Rectal smooth muscle tissue (tissue), 1 donor: ENCODE data around the gene CCDC152.
"Not testable (repeated sequence)": the region's sequence is repeated elsewhere in the genome, so short reads cannot be mapped to it uniquely, and the experiment has no call there.

Experiments used
- H3K27ac ChIP-seq: one replicate; pipeline ENCODE4 v1.7.0; 2013; ENCODE audit warnings: low read depth, low read length, inconsistent platforms
- H3K27me3 ChIP-seq: one replicate; pipeline ENCODE4 v1.7.0; 2013; ENCODE audit warnings: low read length; ENCODE audit not compliant: control insufficient read depth, insufficient read depth
- H3K36me3 ChIP-seq: one replicate; pipeline ENCODE4 v1.7.0; 2013; ENCODE audit warnings: low read length; ENCODE audit not compliant: control insufficient read depth, insufficient read depth
- H3K4me1 ChIP-seq: one replicate; pipeline ENCODE4 v1.7.0; 2013; ENCODE audit warnings: low read length; ENCODE audit not compliant: control insufficient read depth, insufficient read depth
- H3K4me3 ChIP-seq: one replicate; pipeline ENCODE4 v1.7.0; 2013; ENCODE audit warnings: low read length
- H3K9ac ChIP-seq: one replicate; pipeline ENCODE4 v1.7.0; 2013; ENCODE audit warnings: low read length

The CCDC152 gene

GRCh38 chr5:42807722-42808447 lies 51.3 kb downstream of the CCDC152 start:
- no peaks in the 10 kb centered on the region for H3K36me3 ChIP-seq
- H3K4me1 ChIP-seq: peaks cover 3% of the 10 kb centered on the region
- H3K27me3 ChIP-seq: no peaks in the 10 kb centered on the region
- H3K27ac ChIP-seq: no peak overlapping the region
- peak overlapping the region; percentile 25 for H3K4me3 ChIP-seq
- H3K9ac ChIP-seq: no peak overlapping the region

- Histone ChIP-seq H3K36me3 (no peaks in the 10 kb centered on the region), H3K27ac (no peak overlapping the region), H3K4me3 (peak overlapping the region; percentile 19), H3K4me1 (peaks cover 3% of the 10 kb centered on the region), H3K27me3 (no peaks in the 10 kb centered on the region), H3K9ac (no peak overlapping the region)
These were observed 52.4 kb downstream of the CCDC152 start for GRCh38 chr5:42808888-42809611.

DNA sequence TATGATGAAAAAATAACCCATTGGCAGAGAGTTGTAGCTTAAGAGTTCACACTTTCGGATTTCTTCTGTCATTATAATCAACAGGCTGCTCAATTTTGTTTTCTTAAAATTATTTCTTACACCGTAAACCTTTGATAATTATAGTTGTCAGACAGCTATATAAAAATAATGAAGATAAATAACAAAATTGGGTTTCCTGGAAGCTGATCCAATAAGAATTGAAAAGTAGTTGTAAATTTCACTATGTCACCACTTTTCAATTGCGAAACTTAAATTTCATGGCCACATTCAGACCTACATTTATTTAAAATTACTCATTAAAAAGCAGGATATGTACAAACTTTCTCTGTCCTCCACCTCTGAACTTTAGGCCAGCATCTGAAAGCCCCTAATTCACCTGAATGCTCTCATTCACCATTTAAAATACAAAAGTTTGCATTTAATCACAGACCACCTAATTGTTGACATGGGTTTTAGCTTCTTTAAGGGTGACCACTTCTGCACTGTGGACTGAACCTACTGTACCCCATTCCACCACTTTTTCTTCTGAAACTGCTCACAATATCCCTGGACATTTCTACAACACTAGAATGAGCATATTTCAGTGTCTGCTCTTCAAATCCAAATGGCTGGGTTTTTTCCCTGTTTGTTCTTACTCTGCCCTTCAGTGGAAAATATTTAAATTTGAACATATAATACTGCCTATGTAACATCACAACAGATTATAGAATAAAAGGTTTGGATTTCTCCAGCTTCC lies 54.4 kb downstream of the CCDC152 start:
- H3K27me3 ChIP-seq: no peaks in the 10 kb centered on the region
- H3K27ac ChIP-seq: peak overlapping the region; percentile 67
- H3K9ac ChIP-seq: peak overlapping the region; percentile 17
- H3K4me3 ChIP-seq: peak overlapping the region; percentile 73
- H3K36me3 ChIP-seq: no peaks in the 10 kb centered on the region
- peaks cover 3% of the 10 kb centered on the region for H3K4me1 ChIP-seq

- H3K27ac ChIP-seq: peak within 1 kb of the TSS; percentile 67
- H3K4me1 ChIP-seq: peaks cover 3% of the 10 kb centered on the region
- H3K36me3 ChIP-seq: no peaks in the 10 kb centered on the region
These were observed 55.2 kb downstream of the CCDC152 start, which contains the start of gene SELENOP for GRCh38 chr5:42811591-42812446. Gene SELENOP (minus strand): TSS chr5:42811892. CDS start chr5:42808353, 3,539 bp downstream.

GRCh38 chr5:42812620-42813019 lies 56.0 kb downstream of the CCDC152 start:
- Histone ChIP-seq H3K9ac (no peak overlapping the region), H3K27me3 (no peaks in the 10 kb centered on the region), H3K27ac (no peak overlapping the region), H3K36me3 (no peaks in the 10 kb centered on the region), H3K4me3 (no peak overlapping the region), H3K4me1 (peaks cover 3% of the 10 kb centered on the region)

More at GRCh38 chr5:42811591-42812446, 55.2 kb downstream of the CCDC152 start, which contains the start of gene SELENOP:
- Histone ChIP-seq H3K27me3 (no peaks in the 10 kb centered on the region), H3K4me3 (peak within 1 kb of the TSS; percentile 73), H3K9ac (peak within 1 kb of the TSS; percentile 17)

GRCh38 chr5:42813533-42813932 lies 56.9 kb downstream of the CCDC152 start:
- Histone ChIP-seq H3K27ac (no peak overlapping the region), H3K27me3 (no peaks in the 10 kb centered on the region), H3K4me1 (peaks cover 3% of the 10 kb centered on the region), H3K9ac (no peak overlapping the region), H3K36me3 (no peaks in the 10 kb centered on the region), H3K4me3 (no peak overlapping the region)

- H3K27me3 ChIP-seq, H3K4me3 ChIP-seq: not testable (repeated sequence)
These were observed 59.9 kb downstream of the CCDC152 start for GRCh38 chr5:42816546-42816945.

DNA sequence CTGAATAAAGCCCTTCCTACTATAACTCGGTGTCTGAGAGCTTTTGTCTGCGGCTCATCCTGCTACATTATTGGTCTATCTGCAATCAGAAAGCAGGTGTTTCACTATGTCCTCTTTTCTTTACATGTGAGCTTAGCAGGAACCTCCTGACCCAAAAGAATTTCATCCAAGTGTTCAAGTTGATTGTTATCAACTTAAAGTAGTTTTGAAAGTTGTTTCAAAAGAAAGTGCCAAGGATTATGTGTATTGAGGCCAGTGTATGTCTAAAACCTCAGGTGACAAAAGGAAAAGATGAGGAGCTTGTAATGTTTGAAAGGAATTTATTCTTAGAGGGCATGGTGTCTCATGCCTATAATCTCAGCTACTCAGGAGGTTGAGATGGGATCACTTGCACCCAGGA lies 63.1 kb downstream of the CCDC152 start:
- Histone ChIP-seq H3K36me3 (no peaks in the 10 kb centered on the region), H3K27me3 (no peaks in the 10 kb centered on the region), H3K27ac (no peak overlapping the region), H3K4me1 (no peaks in the 10 kb centered on the region), H3K9ac (no peak overlapping the region), H3K4me3 (no peak overlapping the region)

More at GRCh38 chr5:42816546-42816945, 59.9 kb downstream of the CCDC152 start:
- not testable (repeated sequence) for H3K36me3 ChIP-seq, H3K4me1 ChIP-seq, H3K27ac ChIP-seq, H3K9ac ChIP-seq

- Histone ChIP-seq H3K4me3 (no peak overlapping the region), H3K9ac (no peak overlapping the region), H3K27ac (no peak overlapping the region), H3K4me1 (no peaks in the 10 kb centered on the region), H3K27me3 (no peaks in the 10 kb centered on the region), H3K36me3 (no peaks in the 10 kb centered on the region)
These were observed 65.9 kb downstream of the CCDC152 start for GRCh38 chr5:42822548-42822947.

- Histone ChIP-seq H3K9ac (no peak overlapping the region), H3K4me3 (no peak overlapping the region), H3K4me1 (no peaks in the 10 kb centered on the region), H3K36me3 (no peaks in the 10 kb centered on the region), H3K27ac (no peak overlapping the region), H3K27me3 (no peaks in the 10 kb centered on the region)
These were observed 67.8 kb downstream of the CCDC152 start for GRCh38 chr5:42824347-42824976.

DNA sequence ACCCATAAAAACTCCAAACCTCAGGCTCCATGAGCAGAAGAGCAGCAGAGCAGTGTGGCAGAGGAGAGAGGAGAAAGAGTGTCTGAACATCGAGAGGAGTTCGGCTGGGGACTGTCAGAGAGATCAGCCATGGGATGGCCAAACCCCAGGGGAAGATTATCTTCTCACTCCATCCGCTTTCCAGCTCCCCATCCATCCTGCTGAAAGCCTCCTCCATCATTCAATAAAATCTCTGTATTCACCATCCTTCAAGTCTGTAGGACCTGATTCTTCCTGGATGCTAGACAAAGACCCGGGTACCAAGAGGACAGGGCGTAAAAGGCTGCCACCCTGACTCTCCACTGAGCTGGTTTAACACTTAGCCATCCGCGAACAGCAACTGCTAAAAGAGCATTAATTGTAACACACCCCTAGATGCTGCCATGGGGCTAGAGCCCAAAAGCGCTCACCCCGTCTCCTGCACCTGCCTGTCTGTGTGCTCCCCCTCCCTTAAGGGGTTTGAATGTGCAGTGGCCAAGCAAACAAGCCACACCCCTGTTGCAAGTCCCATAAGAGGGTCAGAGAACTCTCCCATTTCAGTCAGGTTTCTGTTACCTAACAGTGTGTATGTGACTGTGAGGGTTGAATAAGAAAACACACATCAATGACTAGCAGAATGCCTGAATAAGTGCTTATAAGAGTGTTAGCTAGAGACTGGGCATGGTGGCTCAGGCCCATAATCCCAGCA lies 69.0 kb downstream of the CCDC152 start:
- no peak overlapping the region for H3K9ac ChIP-seq
- H3K4me1 ChIP-seq: no peaks in the 10 kb centered on the region
- no peak overlapping the region for H3K4me3 ChIP-seq
- no peaks in the 10 kb centered on the region for H3K36me3 ChIP-seq
- H3K27me3 ChIP-seq: no peaks in the 10 kb centered on the region
- H3K27ac ChIP-seq: no peak overlapping the region
